NCI-H69 (cell line): Measurements from ENCODE around the gene IQCN.
"Not testable (repeated sequence)": the region's sequence is repeated elsewhere in the genome, so short reads cannot be mapped to it uniquely, and the experiment has no call there.

Experiments used
- DNase-seq: peaks from one replicate; lab custom pipeline; 2025; lab: John Stamatoyannopoulos, UW

Gene IQCN

DNA sequence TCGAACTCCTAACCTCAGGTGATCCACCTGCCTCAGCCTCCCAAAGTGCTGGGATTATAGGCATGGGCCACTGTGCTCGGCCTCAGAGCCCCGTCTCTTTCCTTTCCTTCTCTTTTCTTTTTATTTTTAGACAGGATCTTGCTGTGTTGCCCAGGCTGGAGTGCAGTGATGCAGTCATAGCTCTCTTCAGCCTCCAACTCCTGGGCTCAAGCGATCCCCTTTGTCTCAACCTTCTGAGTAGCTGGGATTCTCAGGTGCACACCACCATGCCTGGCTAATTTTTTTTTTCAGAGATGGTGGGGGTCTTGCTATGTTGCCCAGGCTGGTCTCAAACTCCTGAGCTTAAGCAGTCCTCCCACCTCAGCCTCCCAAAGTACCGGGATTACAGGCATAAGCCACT, 64.3 kb downstream of the IQCN start:
- DNase-seq = not testable (repeated sequence)

GRCh38 chr19:18208098-18208951, 65.9 kb downstream of the IQCN start:
- DNase-seq = peak; percentile 70
